ENCODE results near the gene DOCK11. TPM values are rescaled to one million over a fixed set of nuclear protein-coding genes. Genes with fewer than 3 reads are reported as not detected.

DOCK11 gene
- total RNA-seq, 1 donor from 2014 or later: 3.8 TPM

DNA sequence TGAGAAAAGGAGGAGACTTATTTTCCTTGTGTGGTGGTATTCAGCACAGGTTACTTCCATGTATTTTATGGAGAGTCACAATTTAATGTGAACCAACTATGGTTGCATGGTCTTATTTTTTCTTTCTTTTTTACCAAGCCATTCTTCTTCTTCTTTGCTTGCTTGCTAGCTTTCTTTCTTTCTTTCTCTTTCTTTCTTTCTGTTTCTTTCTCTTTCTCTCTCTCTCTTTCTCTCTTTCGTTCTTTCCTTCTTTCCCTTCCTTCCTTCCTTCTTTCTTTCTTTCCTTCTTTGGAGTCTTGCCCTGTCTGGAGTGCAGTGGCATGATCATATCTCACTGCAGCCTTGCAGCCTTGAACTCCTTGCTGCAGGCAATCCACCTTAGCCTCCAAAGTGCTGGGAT is 68.9 kb downstream of the DOCK11 start:
- H3K27ac ChIP-seq (replicated peaks): no peak overlapping the region
- no peaks in the 10 kb centered on the region for H3K9me3 ChIP-seq (replicated peaks)
- no peak for DNase-seq
- H3K4me1 ChIP-seq: no peaks in the 10 kb centered on the region
- H3K36me3 ChIP-seq: no peaks in the 10 kb centered on the region
- no peaks in the 10 kb centered on the region for H3K27me3 ChIP-seq (ENCODE audit: low read depth)
- TF ChIP-seq, protein P1, sequence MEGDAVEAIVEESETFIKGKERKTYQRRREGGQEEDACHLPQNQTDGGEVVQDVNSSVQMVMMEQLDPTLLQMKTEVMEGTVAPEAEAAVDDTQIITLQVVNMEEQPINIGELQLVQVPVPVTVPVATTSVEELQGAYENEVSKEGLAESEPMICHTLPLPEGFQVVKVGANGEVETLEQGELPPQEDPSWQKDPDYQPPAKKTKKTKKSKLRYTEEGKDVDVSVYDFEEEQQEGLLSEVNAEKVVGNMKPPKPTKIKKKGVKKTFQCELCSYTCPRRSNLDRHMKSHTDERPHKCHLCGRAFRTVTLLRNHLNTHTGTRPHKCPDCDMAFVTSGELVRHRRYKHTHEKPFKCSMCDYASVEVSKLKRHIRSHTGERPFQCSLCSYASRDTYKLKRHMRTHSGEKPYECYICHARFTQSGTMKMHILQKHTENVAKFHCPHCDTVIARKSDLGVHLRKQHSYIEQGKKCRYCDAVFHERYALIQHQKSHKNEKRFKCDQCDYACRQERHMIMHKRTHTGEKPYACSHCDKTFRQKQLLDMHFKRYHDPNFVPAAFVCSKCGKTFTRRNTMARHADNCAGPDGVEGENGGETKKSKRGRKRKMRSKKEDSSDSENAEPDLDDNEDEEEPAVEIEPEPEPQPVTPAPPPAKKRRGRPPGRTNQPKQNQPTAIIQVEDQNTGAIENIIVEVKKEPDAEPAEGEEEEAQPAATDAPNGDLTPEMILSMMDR (IDR thresholded peaks at IDR 0.05; ENCODE audit: borderline replicate concordance): no peak
- no peak overlapping the region for H3K4me3 ChIP-seq
- intact Hi-C loops (cut with micrococcal nuclease): no loop called here

DNA sequence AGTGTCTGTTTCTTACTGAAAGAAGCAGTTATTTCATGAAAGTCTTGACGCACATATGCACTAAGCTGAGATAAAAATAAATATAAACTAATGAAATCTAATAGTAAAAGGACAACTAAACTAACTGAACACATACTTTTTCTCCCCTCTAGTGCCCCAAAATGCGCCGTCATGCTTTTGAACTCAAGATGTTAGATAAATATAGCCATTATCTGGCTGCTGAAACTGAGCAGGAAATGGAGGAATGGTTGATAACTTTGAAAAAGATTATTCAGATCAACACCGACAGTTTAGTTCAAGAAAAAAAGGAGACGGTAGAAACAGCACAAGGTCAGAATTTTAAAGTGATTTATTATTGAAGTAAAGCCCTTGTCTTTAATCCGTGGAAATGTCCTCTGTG is 70.2 kb downstream of the DOCK11 start:
- Histone ChIP-seq H3K4me1 (no peaks in the 10 kb centered on the region), H3K9me3 (replicated peaks) (no peaks in the 10 kb centered on the region), H3K27me3 (ENCODE audit: low read depth) (no peaks in the 10 kb centered on the region), H3K36me3 (no peaks in the 10 kb centered on the region), H3K27ac (replicated peaks) (no peak overlapping the region), H3K4me3 (no peak overlapping the region)
- DNase-seq: no peak
- intact Hi-C loops (cut with micrococcal nuclease): no loop called here
- TF ChIP-seq, protein P1 (IDR thresholded peaks at IDR 0.05; ENCODE audit: borderline replicate concordance): no peak

DNA sequence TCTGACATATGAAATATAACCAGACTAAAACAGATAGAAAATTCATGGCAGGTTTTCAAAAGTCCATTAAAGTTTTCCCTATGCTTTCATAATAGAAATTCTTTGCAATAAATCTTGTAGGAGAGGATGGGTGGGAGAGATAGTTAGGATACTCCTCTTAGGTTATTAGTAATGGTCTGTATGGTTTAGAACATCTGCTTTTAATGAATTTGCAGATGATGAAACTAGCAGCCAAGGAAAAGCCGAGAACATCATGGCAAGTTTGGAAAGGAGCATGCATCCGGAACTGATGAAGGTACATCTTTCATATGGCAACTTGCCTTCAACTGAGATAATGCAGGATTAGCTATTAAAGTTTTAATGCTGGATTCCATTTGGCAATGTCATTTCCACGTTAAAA is 70.7 kb downstream of the DOCK11 start:
- intact Hi-C loops (cut with micrococcal nuclease): no loop called here
- Histone ChIP-seq H3K27me3 (ENCODE audit: low read depth) (no peaks in the 10 kb centered on the region), H3K4me1 (no peaks in the 10 kb centered on the region), H3K9me3 (replicated peaks) (no peaks in the 10 kb centered on the region), H3K27ac (replicated peaks) (no peak overlapping the region), H3K4me3 (no peak overlapping the region), H3K36me3 (no peaks in the 10 kb centered on the region)
- no peak for DNase-seq
- TF ChIP-seq, protein P1 (IDR thresholded peaks at IDR 0.05; ENCODE audit: borderline replicate concordance): no peak

DNA sequence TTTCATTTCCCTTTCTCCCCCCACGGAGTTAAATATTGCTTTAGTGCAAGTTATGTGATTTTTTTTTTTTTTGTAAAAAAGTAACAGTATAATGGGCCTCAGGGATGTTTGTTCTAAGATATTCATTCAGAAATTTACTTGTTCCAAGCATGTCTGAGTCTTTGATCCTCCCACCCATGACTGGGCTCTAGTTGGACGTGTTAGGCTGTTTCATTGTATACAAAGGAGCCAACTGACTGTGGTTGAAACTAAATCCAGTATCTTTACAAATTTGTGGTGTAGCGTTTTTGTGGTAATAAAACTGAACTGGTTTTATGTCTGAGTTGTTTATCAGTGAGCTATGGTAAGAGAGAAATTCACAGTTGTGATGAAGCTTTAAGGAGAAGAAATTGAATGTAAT is 74.1 kb downstream of the DOCK11 start:
- no peaks in the 10 kb centered on the region for H3K9me3 ChIP-seq (replicated peaks)
- H3K27me3 ChIP-seq (ENCODE audit: low read depth): no peaks in the 10 kb centered on the region
- no peaks in the 10 kb centered on the region for H3K4me1 ChIP-seq
- no peak overlapping the region for H3K27ac ChIP-seq (replicated peaks)
- H3K4me3 ChIP-seq: no peak overlapping the region
- TF ChIP-seq, protein P1 (IDR thresholded peaks at IDR 0.05; ENCODE audit: borderline replicate concordance): no peak
- H3K36me3 ChIP-seq: no peaks in the 10 kb centered on the region
- DNase-seq: no peak
- intact Hi-C loops (cut with micrococcal nuclease): no loop called here

DNA sequence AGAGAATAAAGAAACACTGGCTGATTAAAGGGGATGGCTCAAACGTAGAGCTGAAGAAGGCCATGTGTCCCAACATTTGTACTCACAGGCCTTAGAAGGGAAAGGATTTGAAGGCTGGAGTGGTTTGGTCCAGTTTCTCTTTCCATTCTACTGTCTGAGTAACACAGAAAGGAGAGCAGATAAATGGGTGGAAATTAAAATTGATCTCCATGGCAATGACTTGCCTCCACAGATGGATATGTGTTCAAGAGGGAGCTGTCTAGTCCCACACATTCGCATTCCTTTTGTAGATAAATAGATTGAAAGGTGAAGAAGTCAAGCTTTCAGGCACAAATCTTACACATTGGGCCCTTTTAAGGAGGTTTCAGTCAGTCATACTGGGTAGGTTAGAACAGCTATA is 74.6 kb downstream of the DOCK11 start:
- Histone ChIP-seq H3K36me3 (no peaks in the 10 kb centered on the region), H3K9me3 (replicated peaks) (no peaks in the 10 kb centered on the region), H3K27me3 (ENCODE audit: low read depth) (no peaks in the 10 kb centered on the region), H3K4me3 (no peak overlapping the region), H3K27ac (replicated peaks) (no peak overlapping the region), H3K4me1 (no peaks in the 10 kb centered on the region)
- DNase-seq: no peak
- intact Hi-C loops (cut with micrococcal nuclease): no loop called here
- TF ChIP-seq, protein P1 (IDR thresholded peaks at IDR 0.05; ENCODE audit: borderline replicate concordance): no peak

DNA sequence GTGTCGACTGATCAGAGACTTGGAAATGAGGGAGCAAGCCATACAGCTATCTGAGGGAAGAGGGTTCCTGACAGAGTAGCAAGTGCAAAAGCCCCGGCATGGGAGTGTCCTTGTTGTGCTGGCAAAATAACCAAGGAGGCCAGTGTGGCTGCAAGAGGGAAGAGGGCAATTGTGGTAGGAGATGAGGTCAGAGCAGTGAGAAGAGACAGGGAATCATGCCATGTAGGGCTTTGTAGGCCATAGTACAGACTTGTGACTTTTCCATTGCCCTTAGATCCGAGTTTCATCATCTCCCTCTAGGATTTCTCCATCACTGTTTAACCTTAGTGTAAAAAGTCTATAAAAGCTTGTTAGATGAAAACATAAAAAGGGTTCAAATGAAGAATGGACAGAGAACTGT is 76.2 kb downstream of the DOCK11 start:
- TF ChIP-seq, protein P1 (IDR thresholded peaks at IDR 0.05; ENCODE audit: borderline replicate concordance): no peak
- Histone ChIP-seq H3K4me3 (no peak overlapping the region), H3K9me3 (replicated peaks) (no peaks in the 10 kb centered on the region), H3K36me3 (no peaks in the 10 kb centered on the region), H3K27me3 (ENCODE audit: low read depth) (no peaks in the 10 kb centered on the region), H3K27ac (replicated peaks) (no peak overlapping the region), H3K4me1 (no peaks in the 10 kb centered on the region)
- no peak for DNase-seq
- intact Hi-C loops (cut with micrococcal nuclease): no loop called here

Data from left ventricle myocardium inferior (tissue), 1 donor.